HEK293T (cell line): ENCODE measurements around the gene UBXN4.

Experiments used
- CTCF ChIA-PET: fragments of 350-600 bp; formaldehyde crosslinking; extraction: SDS; loops from one replicate; lab custom pipeline; 2021; ENCODE audit warnings: antibody characterized with exemption, inconsistent platforms; lab: Yijun Ruan, JAX
- POLR2A ChIA-PET: fragments of 350-600 bp; formaldehyde crosslinking; extraction: SDS; loops from one replicate; lab custom pipeline; 2020; ENCODE audit warnings: antibody characterized with exemption, inconsistent platforms; lab: Yijun Ruan, JAX
- DNase-seq: peaks from one replicate; pipeline ENCODE4 v3.0.0; 2012; ENCODE audit warnings: mixed read lengths; ENCODE audit errors: extremely low spot score
- ARNT ChIP-seq: fragments of 450-650 bp; IDR thresholded peaks from 2 replicates; pipeline ENCODE4 v1.6.1; 2017; ENCODE audit warnings: mild to moderate bottlenecking
- BHLHE40 ChIP-seq: fragments of 450-650 bp; IDR thresholded peaks from 2 replicates; pipeline ENCODE4 v1.6.1; 2016; ENCODE audit warnings: mild to moderate bottlenecking, moderate library complexity, borderline replicate concordance
- CTBP1 ChIP-seq: fragments of 450-650 bp; IDR thresholded peaks from 2 replicates; pipeline ENCODE4 v1.6.1; 2016; ENCODE audit warnings: borderline replicate concordance
- ELF4 ChIP-seq: fragments of 450-650 bp; IDR thresholded peaks from 2 replicates; pipeline ENCODE4 v1.6.1; 2017; ENCODE audit warnings: antibody characterized with exemption
- FOXA1 ChIP-seq: fragments of 450-650 bp; IDR thresholded peaks from 2 replicates; pipeline ENCODE4 v1.6.1; 2016; ENCODE audit warnings: mild to moderate bottlenecking
- FOXK2 ChIP-seq: fragments of 450-650 bp; IDR thresholded peaks from 2 replicates; pipeline ENCODE4 v1.6.1; 2016; ENCODE audit warnings: mild to moderate bottlenecking
- FOXM1 ChIP-seq: fragments of 450-650 bp; IDR thresholded peaks from 2 replicates; pipeline ENCODE4 v1.6.1; 2017; ENCODE audit warnings: mild to moderate bottlenecking, borderline replicate concordance
- HDGF ChIP-seq: fragments of 450-650 bp; IDR thresholded peaks from 2 replicates; pipeline ENCODE4 v1.6.1; 2017; ENCODE audit warnings: antibody characterized with exemption, borderline replicate concordance
- L3MBTL2 ChIP-seq: fragments of 450-650 bp; conservative IDR thresholded peaks from 2 replicates; pipeline ENCODE4 v1.6.1; 2016; ENCODE audit warnings: mild to moderate bottlenecking
- LEF1 ChIP-seq: fragments of 450-650 bp; IDR thresholded peaks from 2 replicates; pipeline ENCODE4 v1.6.1; 2017; ENCODE audit warnings: mild to moderate bottlenecking, borderline replicate concordance
- NFRKB ChIP-seq: fragments of 450-650 bp; IDR thresholded peaks from 2 replicates; pipeline ENCODE4 v1.6.1; 2016; ENCODE audit warnings: mild to moderate bottlenecking, moderate library complexity
- PKNOX1 ChIP-seq: fragments of 450-650 bp; IDR thresholded peaks from 2 replicates; pipeline ENCODE4 v1.6.1; 2016
- SP1 ChIP-seq: fragments of 450-650 bp; IDR thresholded peaks from 2 replicates; pipeline ENCODE4 v1.6.1; 2017
- SUZ12 ChIP-seq: fragments of 450-650 bp; IDR thresholded peaks from 2 replicates; pipeline ENCODE4 v1.6.1; 2016; ENCODE audit warnings: mild to moderate bottlenecking
- TARDBP ChIP-seq: fragments of 450-650 bp; IDR thresholded peaks from 2 replicates; pipeline ENCODE4 v1.6.1; 2016
- ZNF384 ChIP-seq: fragments of 450-650 bp; IDR thresholded peaks from 2 replicates; pipeline ENCODE4 v1.6.1; 2016

The UBXN4 gene

DNA sequence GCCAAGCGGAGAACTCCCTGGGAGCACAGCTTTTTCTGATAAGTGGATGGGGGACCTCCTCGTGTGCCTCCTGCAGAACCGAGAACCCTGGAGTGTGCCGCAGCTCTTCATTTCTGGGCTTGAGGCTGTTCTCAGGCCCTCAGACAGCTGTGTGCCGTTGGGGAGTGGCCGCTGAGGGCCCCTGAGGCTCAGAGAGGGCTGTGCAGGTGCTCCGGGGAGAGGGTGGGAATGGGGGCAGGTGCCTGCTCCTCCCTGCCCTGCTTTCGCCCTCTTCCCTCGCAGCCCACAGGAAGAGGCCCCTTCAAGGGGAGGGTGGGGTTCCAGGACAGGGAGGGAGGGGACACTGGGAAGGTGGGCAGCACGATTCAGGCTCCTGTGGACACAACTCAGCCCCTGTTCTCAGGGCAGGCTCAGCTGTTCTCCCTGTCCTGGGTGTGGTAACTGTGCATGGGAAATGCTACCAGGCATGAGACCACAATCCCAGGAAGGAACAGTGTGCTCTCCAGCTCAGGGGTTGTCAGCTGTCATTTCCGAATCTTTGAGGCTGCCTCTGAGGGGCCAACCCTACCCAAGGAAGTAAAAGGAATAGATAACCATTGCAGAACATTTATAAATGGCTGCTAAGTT, 84.0 kb downstream of the UBXN4 start:
- POLR2A ChIA-PET: no interaction called here
- DNase-seq: no peak
- CTCF ChIA-PET: interaction anchor here (0.7 kb wide), 1 partner anchor 28 kb away, joined by 3 read pairs; no protein-coding TSS in a partner anchor
- no peak for TF ChIP-seq CTBP1
- no peak for TF ChIP-seq HDGF
- TF ChIP-seq PKNOX1: no peak
- TF ChIP-seq NFRKB: no peak
- TF ChIP-seq L3MBTL2: no peak
- no peak for TF ChIP-seq ELF4
- no peak for TF ChIP-seq LEF1
- TF ChIP-seq BHLHE40: no peak
- TF ChIP-seq FOXA1: no peak
- no peak for TF ChIP-seq TARDBP
- no peak for TF ChIP-seq FOXK2
- no peak for TF ChIP-seq ZNF384
- TF ChIP-seq ARNT: no peak
- no peak for TF ChIP-seq SP1
- no peak for TF ChIP-seq SUZ12
- no peak for TF ChIP-seq FOXM1

DNA sequence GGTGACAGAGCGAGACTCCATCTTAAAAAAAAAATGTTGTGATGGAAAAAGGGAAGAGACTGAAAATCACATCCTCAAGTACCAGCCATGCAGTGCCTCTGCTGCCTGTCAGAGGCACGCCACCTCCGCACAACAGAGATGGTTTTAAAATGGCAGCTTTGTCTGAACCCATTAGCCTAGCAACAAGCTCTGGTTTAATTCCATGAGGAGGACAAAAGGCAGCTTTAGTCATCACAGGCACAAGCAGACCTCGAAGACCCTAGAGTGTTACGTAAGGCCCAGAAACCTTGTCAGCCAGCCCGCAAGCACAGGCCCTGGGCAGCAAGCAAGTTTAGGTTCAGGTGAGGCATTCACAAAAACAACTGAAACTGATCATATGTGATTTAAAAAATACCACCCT, 84.9 kb downstream of the UBXN4 start:
- ChIA-PET CTCF (no interaction called here), POLR2A (no interaction called here)
- no peak for DNase-seq
- TF ChIP-seq ZNF384 (no peak), FOXA1 (no peak), CTBP1 (no peak)

GRCh38 chr2:135829378-135830135, 87.9 kb downstream of the UBXN4 start:
- TF ChIP-seq LEF1 (no peak), FOXK2 (no peak), SP1 (no peak), ZNF384 (no peak), FOXM1 (no peak), PKNOX1 (no peak), FOXA1 (no peak), L3MBTL2 (no peak), HDGF (no peak), ELF4 (no peak), BHLHE40 (no peak), CTBP1 (no peak)
- no peak for DNase-seq

DNA sequence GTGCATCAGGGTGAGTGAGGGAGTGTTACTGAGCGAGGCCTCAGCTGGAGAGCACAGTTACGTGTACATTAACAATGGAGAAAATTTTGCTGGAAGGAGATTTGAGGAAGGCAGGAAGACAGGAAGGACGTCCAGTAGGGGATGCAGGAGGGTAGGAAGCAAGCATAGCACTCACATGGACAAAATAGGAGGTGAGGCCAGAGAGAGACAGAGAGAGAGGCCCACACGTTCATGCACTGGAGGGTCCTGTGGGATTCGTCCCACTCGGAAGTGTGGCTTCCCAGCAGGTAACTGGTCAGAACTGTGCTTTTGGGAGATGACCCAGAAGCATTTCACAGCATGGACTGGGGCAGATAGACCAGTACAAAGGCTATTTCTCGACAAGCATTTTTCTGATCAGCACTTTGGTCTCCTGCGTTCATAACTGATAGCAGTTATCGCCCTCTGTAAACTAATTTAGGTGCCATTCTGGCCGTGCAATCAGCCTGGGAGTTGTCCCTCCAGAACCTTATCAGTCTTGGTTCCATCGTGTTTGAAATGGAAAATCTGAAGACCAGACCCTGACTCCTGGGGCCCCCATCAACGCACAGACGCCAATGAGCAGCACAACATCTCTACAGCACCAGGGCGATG, 89.6 kb downstream of the UBXN4 start:
- CTCF ChIA-PET: no interaction called here
- TF ChIP-seq SP1 (no peak), L3MBTL2 (no peak), CTBP1 (no peak), ELF4 (no peak), FOXA1 (no peak), FOXM1 (no peak), FOXK2 (no peak), PKNOX1 (no peak), NFRKB (no peak), SUZ12 (no peak), TARDBP (no peak), HDGF (no peak), BHLHE40 (no peak)
- POLR2A ChIA-PET: no interaction called here
- no peak for DNase-seq

More at GRCh38 chr2:135829378-135830135, 87.9 kb downstream of the UBXN4 start:
- CTCF ChIA-PET: no interaction called here
- POLR2A ChIA-PET: no interaction called here

DNA sequence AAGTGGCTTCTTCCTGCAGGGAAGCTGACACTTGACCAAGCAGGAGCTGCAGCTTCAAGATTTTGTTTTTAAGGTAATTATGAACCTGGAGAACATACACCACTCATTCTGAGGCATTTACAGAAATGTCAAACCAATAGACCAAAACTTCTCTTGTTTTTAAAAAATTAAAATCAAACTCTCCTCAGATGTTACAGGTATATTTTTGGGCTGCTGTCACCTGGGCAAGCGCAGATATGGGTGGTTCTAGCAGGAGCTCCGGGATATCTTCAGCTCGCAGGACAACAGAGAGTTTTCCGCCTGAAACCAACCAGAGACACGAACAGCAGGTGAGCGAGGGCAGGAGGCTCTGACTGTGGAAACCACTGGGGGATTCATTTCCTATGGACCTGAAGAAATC, 91.2 kb downstream of the UBXN4 start:
- no peak for DNase-seq
- ChIA-PET POLR2A (no interaction called here), CTCF (no interaction called here)
- TF ChIP-seq FOXM1: no peak
- no peak for TF ChIP-seq BHLHE40
- TF ChIP-seq L3MBTL2: no peak
- no peak for TF ChIP-seq NFRKB
- no peak for TF ChIP-seq ZNF384
- TF ChIP-seq PKNOX1: no peak
- no peak for TF ChIP-seq TARDBP
- TF ChIP-seq FOXA1: no peak
- no peak for TF ChIP-seq FOXK2
- TF ChIP-seq ELF4: no peak
- TF ChIP-seq HDGF: no peak
- no peak for TF ChIP-seq SUZ12
- TF ChIP-seq ARNT: no peak
- TF ChIP-seq CTBP1: no peak
- no peak for TF ChIP-seq LEF1
- TF ChIP-seq SP1: no peak
